Bronchial epithelial cell (primary cell): Measurements from ENCODE around the gene CEL. TPM values are rescaled to one million over a fixed set of nuclear protein-coding genes. Genes with fewer than 3 reads are reported as not detected.

Source experiments
- DNase-seq: peaks from one replicate; pipeline ENCODE4 v3.0.0-alpha.2; 2010; ENCODE audit warnings: low read depth
- FAIRE-seq: peaks from 2 replicates; lab custom pipeline; 2011; peaks lifted over from hg19 to GRCh38; lab: Jason Lieb, UNC
- H3K27me3 ChIP-seq: 2 replicates; pipeline ENCODE4 v1.5.1; 2011; ENCODE audit warnings: low read length; ENCODE audit not compliant: control insufficient read depth, insufficient read depth
- H3K36me3 ChIP-seq: 2 replicates; pipeline ENCODE4 v1.5.1; 2011; ENCODE audit warnings: low read length; ENCODE audit not compliant: control insufficient read depth, insufficient read depth
- H3K4me3 ChIP-seq: 2 replicates; pipeline ENCODE4 v1.5.1; 2011; ENCODE audit warnings: mild to moderate bottlenecking, low read depth, low read length, control low read depth
- CTCF ChIP-seq: IDR thresholded peaks from 2 replicates; pipeline ENCODE4 v1.5.1; 2011; ENCODE audit warnings: mild to moderate bottlenecking, moderate library complexity, low read length, control low read depth, inconsistent platforms; ENCODE audit not compliant: insufficient read depth, severe bottlenecking
- total RNA-seq: library from RNA; depleted of rRNA; stranded (reverse); fragments of >200 nt; gene quantifications from 2 replicates; pipeline ENCODE4 v1.2.1, GENCODE V29; 2014

Gene CEL
- total RNA-seq, 1 donor from 2014 or later, result 0.53 TPM

GRCh38 chr9:133044125-133044524 is 17.7 kb upstream of the CEL start:
- peaks cover 28% of the 10 kb centered on the region for H3K36me3 ChIP-seq
- no peak for TF ChIP-seq CTCF
- no peak for DNase-seq
- no peak overlapping the region for H3K4me3 ChIP-seq
- peak; percentile 75 for FAIRE-seq
- H3K27me3 ChIP-seq, result no peaks in the 10 kb centered on the region

GRCh38 chr9:133044661-133045060 is 17.1 kb upstream of the CEL start:
- FAIRE-seq (no peak), DNase-seq (no peak)
- TF ChIP-seq CTCF, result no peak
- H3K4me3 ChIP-seq, result no peak overlapping the region
- H3K36me3 ChIP-seq, result peaks cover 28% of the 10 kb centered on the region
- H3K27me3 ChIP-seq, result no peaks in the 10 kb centered on the region

- Histone ChIP-seq H3K4me3 (no peak overlapping the region), H3K36me3 (peaks cover 28% of the 10 kb centered on the region), H3K27me3 (no peaks in the 10 kb centered on the region)
- DNase-seq, result no peak
- TF ChIP-seq CTCF, result no peak
- no peak for FAIRE-seq
Measured at GRCh38 chr9:133045132-133045531, 16.6 kb upstream of the CEL start.

GRCh38 chr9:133046196-133046899 is 15.4 kb upstream of the CEL start:
- DNase-seq (no peak), FAIRE-seq (no peak)
- H3K4me3 ChIP-seq, result no peak overlapping the region
- H3K27me3 ChIP-seq, result no peaks in the 10 kb centered on the region
- peaks cover 33% of the 10 kb centered on the region for H3K36me3 ChIP-seq
- TF ChIP-seq CTCF, result no peak

- DNase-seq (no peak), FAIRE-seq (no peak)
- peaks cover 37% of the 10 kb centered on the region for H3K36me3 ChIP-seq
- no peak overlapping the region for H3K4me3 ChIP-seq
- no peaks in the 10 kb centered on the region for H3K27me3 ChIP-seq
- TF ChIP-seq CTCF, result no peak
Measured at GRCh38 chr9:133046900-133047295, 14.9 kb upstream of the CEL start.

- no peak for FAIRE-seq
- no peaks in the 10 kb centered on the region for H3K27me3 ChIP-seq
- H3K36me3 ChIP-seq, result peaks cover 34% of the 10 kb centered on the region
- TF ChIP-seq CTCF, result peak; percentile 70
- no peak overlapping the region for H3K4me3 ChIP-seq
- peak; percentile 29 for DNase-seq
Measured at GRCh38 chr9:133048595-133048994, 13.2 kb upstream of the CEL start.
